PC-3 (cell line): ENCODE data around the gene CCS. TPM values are rescaled to one million over a fixed set of nuclear protein-coding genes. Genes with fewer than 3 reads are reported as not detected.

ENCODE experiments used
- ATAC-seq: fragments of 200-7000 bp; cut with Tn5 transposase; 2 replicates; pipeline ENCODE4 v1.9.1; 2020; ENCODE audit warnings: mild to moderate bottlenecking, moderate library complexity
- BruUV-seq: library from RNA; stranded (reverse); fragments of 400-500 nt; replicated peaks from 2 replicates; lab custom pipeline; 2021; lab: Mats Ljungman, UMichigan
- CTCF ChIA-PET: fragments of 300-600 bp; sonication (Branson Sonifier 250); formaldehyde crosslinking; loops from one replicate; lab custom pipeline; 2022; ENCODE audit warnings: antibody characterized with exemption; lab: Charles Lee
- POLR2A ChIA-PET: fragments of 300-600 bp; sonication (Branson Sonifier 250); formaldehyde crosslinking; loops from one replicate; lab custom pipeline; 2022; ENCODE audit warnings: antibody characterized with exemption; ENCODE audit not compliant: unreplicated experiment; lab: Charles Lee
- DNase-seq: peaks from one replicate; pipeline ENCODE4 v3.0.0-alpha.2; 2015
- H2AFZ ChIP-seq: fragments of 300-600 bp; sonication (generic); 2 replicates; pipeline ENCODE4 v1.6.0; 2016; ENCODE audit warnings: antibody characterized with exemption, low read length
- H3F3A ChIP-seq: fragments of 300-600 bp; sonication (generic); one replicate; pipeline ENCODE4 v1.6.0; 2017; ENCODE audit warnings: antibody characterized with exemption, low read length, control low read depth, mild to moderate bottlenecking; ENCODE audit not compliant: unreplicated experiment
- H3K27ac ChIP-seq: fragments of 300-600 bp; sonication (generic); 2 replicates; pipeline ENCODE4 v1.5.1; 2016; ENCODE audit warnings: mild to moderate bottlenecking, low read length
- H3K27me3 ChIP-seq: fragments of 300-600 bp; sonication (generic); 2 replicates; pipeline ENCODE4 v1.6.1; 2016; ENCODE audit warnings: low read length, mixed read lengths
- H3K36me3 ChIP-seq: fragments of 300-600 bp; sonication (generic); 2 replicates; pipeline ENCODE4 v1.6.1; 2016; ENCODE audit warnings: low read depth, mixed run types, low read length, mixed read lengths
- H3K4me1 ChIP-seq: fragments of 300-600 bp; sonication (generic); 2 replicates; pipeline ENCODE4 v1.5.1; 2016; ENCODE audit warnings: low read length; ENCODE audit not compliant: insufficient read depth
- H3K4me2 ChIP-seq: fragments of 300-600 bp; sonication (generic); 2 replicates; pipeline ENCODE4 v1.6.0; 2016; ENCODE audit warnings: low read length
- H3K4me3 ChIP-seq: fragments of 300-600 bp; sonication (generic); 2 replicates; pipeline ENCODE4 v1.5.1; 2016; ENCODE audit warnings: mild to moderate bottlenecking, low read length, mixed read lengths
- H3K79me2 ChIP-seq: fragments of 300-600 bp; sonication (generic); 2 replicates; pipeline ENCODE4 v1.6.1; 2017; ENCODE audit warnings: low read length, mixed read lengths
- H3K9ac ChIP-seq: fragments of 300-600 bp; sonication (generic); 2 replicates; pipeline ENCODE4 v1.6.0; 2016; ENCODE audit warnings: mild to moderate bottlenecking, low read length
- H3K9me2 ChIP-seq: fragments of 300-600 bp; sonication (generic); replicated peaks from 2 replicates; pipeline ENCODE4 v1.6.1; 2016; ENCODE audit warnings: mixed run types, low read length, mixed read lengths
- H3K9me3 ChIP-seq: fragments of 300-600 bp; sonication (generic); 2 replicates; pipeline ENCODE4 v1.6.1; 2016; ENCODE audit warnings: low read length, mixed read lengths
- H4K20me1 ChIP-seq: fragments of 300-600 bp; sonication (generic); 2 replicates; pipeline ENCODE4 v1.6.1; 2016; ENCODE audit warnings: low read length, mixed read lengths
- EZH2 ChIP-seq: fragments of 300-600 bp; sonication (generic); IDR thresholded peaks from one replicate; pipeline ENCODE4 v1.6.1; 2017; ENCODE audit warnings: antibody characterized with exemption, mild to moderate bottlenecking, low read length; ENCODE audit not compliant: unreplicated experiment
- EZH2phosphoT487 ChIP-seq: fragments of 300-600 bp; sonication (generic); IDR thresholded peaks from 2 replicates; pipeline ENCODE4 v1.6.1; 2018; ENCODE audit warnings: mild to moderate bottlenecking, antibody characterized with exemption, low read length, borderline replicate concordance
- intact Hi-C: fragments of 100-400 bp; cut with micrococcal nuclease; formaldehyde crosslinking; loops from 2 replicates; pipeline ENCODE4 v1.9.0; 2023
- total RNA-seq: library from RNA; depleted of rRNA; stranded (reverse); fragments of >200 nt; gene quantifications from 2 replicates; pipeline ENCODE4 v1.2.3, GENCODE V29; 2014
- TF ChIP-seq, protein P1 (sequence below): fragments of 300-600 bp; sonication (generic); conservative IDR thresholded peaks from 2 replicates; pipeline ENCODE4 v1.5.1; 2017; ENCODE audit warnings: antibody characterized with exemption, low read depth, mild to moderate bottlenecking, low read length

Gene CCS
- total RNA-seq, 1 experiment from 2014 or later, result 43.8 TPM

DNA sequence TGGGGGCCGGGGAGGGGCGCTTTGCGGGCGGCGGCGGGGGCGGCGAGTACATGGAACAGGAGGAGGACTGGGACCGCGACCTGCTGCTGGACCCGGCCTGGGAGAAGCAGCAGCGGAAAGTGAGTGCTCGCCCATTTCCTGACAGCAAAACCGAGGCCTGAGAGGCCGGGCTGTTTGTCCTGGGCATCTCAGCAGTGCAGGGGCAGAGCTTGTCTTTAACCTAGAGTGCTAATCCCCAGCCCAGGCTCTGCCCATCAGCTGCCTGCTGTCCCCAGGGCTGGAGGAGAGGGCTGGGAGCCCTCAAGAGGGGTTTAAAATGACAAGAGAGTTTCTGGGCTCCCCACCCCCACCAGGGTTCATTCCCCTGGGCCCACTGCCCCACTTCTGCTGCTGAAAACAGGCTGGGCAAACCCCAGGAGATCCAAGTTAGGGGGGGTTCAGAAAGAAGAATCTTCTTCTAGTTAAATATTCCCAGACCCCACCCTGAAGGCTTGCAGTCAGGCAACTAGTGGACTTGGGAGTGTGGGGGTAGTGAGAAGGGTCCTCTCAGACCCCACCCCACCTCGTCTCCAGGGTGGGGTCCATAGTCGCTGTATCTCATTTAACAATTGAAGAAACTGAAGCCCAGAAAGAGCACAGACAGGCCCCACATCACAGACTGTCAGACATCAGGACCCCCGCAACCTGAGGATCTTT is 45.9 kb upstream of the CCS start:
- no peaks in the 10 kb centered on the region for H3K9me3 ChIP-seq
- H3K27me3 ChIP-seq, result no peaks in the 10 kb centered on the region
- ChIA-PET POLR2A (no interaction called here), CTCF (no interaction called here)
- no peak overlapping the region for H3K27ac ChIP-seq
- intact Hi-C loops, result loop anchor here (1.0 to 2.0 kb wide), 2 partner anchors 45 to 70 kb away; partner anchors contain the start of gene RBM14
- H3K9ac ChIP-seq, result no peak overlapping the region
- H3K4me1 ChIP-seq, result peaks cover 17% of the 10 kb centered on the region
- DNase-seq, result no peak
- no peaks in the 10 kb centered on the region for H4K20me1 ChIP-seq
- BruUV-seq, result no TSS peak
- H3K36me3 ChIP-seq, result no peaks in the 10 kb centered on the region
- peak overlapping the region; percentile 88 for H3K4me2 ChIP-seq
- H3F3A ChIP-seq, result no peaks in the 10 kb centered on the region
- TF ChIP-seq EZH2 (no peak), EZH2phosphoT487 (no peak)
- TF ChIP-seq, protein P1, sequence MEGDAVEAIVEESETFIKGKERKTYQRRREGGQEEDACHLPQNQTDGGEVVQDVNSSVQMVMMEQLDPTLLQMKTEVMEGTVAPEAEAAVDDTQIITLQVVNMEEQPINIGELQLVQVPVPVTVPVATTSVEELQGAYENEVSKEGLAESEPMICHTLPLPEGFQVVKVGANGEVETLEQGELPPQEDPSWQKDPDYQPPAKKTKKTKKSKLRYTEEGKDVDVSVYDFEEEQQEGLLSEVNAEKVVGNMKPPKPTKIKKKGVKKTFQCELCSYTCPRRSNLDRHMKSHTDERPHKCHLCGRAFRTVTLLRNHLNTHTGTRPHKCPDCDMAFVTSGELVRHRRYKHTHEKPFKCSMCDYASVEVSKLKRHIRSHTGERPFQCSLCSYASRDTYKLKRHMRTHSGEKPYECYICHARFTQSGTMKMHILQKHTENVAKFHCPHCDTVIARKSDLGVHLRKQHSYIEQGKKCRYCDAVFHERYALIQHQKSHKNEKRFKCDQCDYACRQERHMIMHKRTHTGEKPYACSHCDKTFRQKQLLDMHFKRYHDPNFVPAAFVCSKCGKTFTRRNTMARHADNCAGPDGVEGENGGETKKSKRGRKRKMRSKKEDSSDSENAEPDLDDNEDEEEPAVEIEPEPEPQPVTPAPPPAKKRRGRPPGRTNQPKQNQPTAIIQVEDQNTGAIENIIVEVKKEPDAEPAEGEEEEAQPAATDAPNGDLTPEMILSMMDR, result no peak
- no peaks in the 10 kb centered on the region for H3K9me2 ChIP-seq
- no peak overlapping the region; the same call in 1 of the 2 replicates for H3K4me3 ChIP-seq
- H2AFZ ChIP-seq, result peak overlapping the region; percentile 96; the same call in 1 of the 2 replicates
- H3K79me2 ChIP-seq, result 0 out of 2 replicates have a peak, but pooled peaks cover 4% of the 10 kb centered on the region
- ATAC-seq, result no peak

DNA sequence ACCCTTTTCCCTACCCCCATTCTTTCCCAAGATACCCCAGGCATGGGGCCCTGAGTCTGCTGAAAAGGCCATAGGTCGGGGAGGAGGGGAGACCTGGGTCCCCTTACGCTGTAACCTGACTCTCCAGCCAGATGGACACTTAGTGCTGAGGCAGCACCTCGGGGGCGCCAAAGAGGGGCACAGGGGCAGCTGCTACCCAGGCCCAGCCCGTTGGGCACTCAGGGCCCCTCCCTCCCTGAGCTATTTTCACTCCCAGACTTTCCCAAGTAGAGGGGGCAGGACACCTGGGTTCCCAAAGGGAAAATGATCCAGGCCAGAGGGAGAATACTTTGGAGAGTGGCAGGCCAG is 45.3 kb upstream of the CCS start:
- Histone ChIP-seq H3K4me2 (no peak overlapping the region), H3K79me2 (0 out of 2 replicates have a peak, but pooled peaks cover 4% of the 10 kb centered on the region), H2AFZ (no peak overlapping the region), H3K27me3 (no peaks in the 10 kb centered on the region), H3K9me3 (no peaks in the 10 kb centered on the region), H3K27ac (no peak overlapping the region), H4K20me1 (no peaks in the 10 kb centered on the region), H3F3A (no peaks in the 10 kb centered on the region), H3K9ac (no peak overlapping the region), H3K9me2 (no peaks in the 10 kb centered on the region), H3K4me1 (peaks cover 12% of the 10 kb centered on the region), H3K4me3 (no peak overlapping the region), H3K36me3 (no peaks in the 10 kb centered on the region)
- DNase-seq, result no peak
- ChIA-PET POLR2A (no interaction called here), CTCF (no interaction called here)
- no peak for ATAC-seq
- TF ChIP-seq EZH2, result no peak
- TF ChIP-seq EZH2phosphoT487, result no peak
- TF ChIP-seq, protein P1, result no peak
- BruUV-seq, result no TSS peak
- intact Hi-C loops, result loop anchor here (2.0 kb wide), 1 partner anchor 69 kb away; the partner anchor contains the start of gene RBM14

DNA sequence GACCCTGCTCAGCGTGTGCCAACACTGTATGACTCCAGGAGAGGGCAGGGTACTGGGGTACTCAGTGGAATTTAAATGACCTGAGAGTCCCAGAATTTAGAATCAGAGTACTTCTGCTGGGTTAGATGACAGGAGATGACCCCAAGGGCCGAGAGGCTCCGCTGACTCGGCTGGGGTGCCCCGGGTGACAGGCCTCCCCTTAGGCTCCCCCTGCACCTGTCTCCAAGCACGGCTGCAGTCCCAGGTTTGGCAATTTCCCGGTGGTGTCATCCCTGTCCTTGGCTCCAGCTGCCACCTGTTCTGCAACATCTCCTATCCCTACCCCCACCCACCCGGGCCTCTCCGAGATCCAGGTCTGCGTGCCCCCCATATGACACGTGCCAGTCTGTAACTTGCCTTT is 44.9 kb upstream of the CCS start:
- intact Hi-C loops, result no loop called here
- Histone ChIP-seq H3K27me3 (no peaks in the 10 kb centered on the region), H3K9me2 (no peaks in the 10 kb centered on the region), H3K9ac (no peak overlapping the region), H3K4me2 (no peak overlapping the region), H3F3A (no peaks in the 10 kb centered on the region), H4K20me1 (no peaks in the 10 kb centered on the region), H3K4me1 (peaks cover 8% of the 10 kb centered on the region), H2AFZ (no peak overlapping the region), H3K9me3 (no peaks in the 10 kb centered on the region), H3K79me2 (0 out of 2 replicates have a peak, but pooled peaks cover 4% of the 10 kb centered on the region), H3K36me3 (no peaks in the 10 kb centered on the region), H3K27ac (no peak overlapping the region), H3K4me3 (no peak overlapping the region)
- no peak for ATAC-seq
- TF ChIP-seq EZH2phosphoT487 (no peak), EZH2 (no peak)
- TF ChIP-seq, protein P1, result no peak
- ChIA-PET CTCF (no interaction called here), POLR2A (no interaction called here)
- no TSS peak for BruUV-seq
- DNase-seq, result no peak
